ENCODE results near the gene P2RY8.

P2RY8 gene

GRCh38 chrX:1477229-1477628 is 59.8 kb downstream of the P2RY8 start:
- TF ChIP-seq SIN3A (IDR thresholded peaks at IDR 0.05; ENCODE audit: borderline replicate concordance, insufficient read depth, low read length): no peak
- TF ChIP-seq TAF1 (IDR thresholded peaks at IDR 0.05; ENCODE audit: borderline replicate concordance, insufficient read depth, low read length): no peak
- TF ChIP-seq FOXP2 (optimal IDR thresholded peaks at IDR 0.05; ENCODE audit: borderline replicate concordance, extremely low read depth, extremely low read length, insufficient read depth): no peak
- TF ChIP-seq REST (IDR thresholded peaks at IDR 0.05; ENCODE audit: insufficient read depth in 1 of 2, low read depth in 2 of 2, low read length in 2 of 2): no peak
- no peak for TF ChIP-seq POLR2AphosphoS5 (IDR thresholded peaks at IDR 0.05; ENCODE audit: low read depth, low read length)

DNA sequence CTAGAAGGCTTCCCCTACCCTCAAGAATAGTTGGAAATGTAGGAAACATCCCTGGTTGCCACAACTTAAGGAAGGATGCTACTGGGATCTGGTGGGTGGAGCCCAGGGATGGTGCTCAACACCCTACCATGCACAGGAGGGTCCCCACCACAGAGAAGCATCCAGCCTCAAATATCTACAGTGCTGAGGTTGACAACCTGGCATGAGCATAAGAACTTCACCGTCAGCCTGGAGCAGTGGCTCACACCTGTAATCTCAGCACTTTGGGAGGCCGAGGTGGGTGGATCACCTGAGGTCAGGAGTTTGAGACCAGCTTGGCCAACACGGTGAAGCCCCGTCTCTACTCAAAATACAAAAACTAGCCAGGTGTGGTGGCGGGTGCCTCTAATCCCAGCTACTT is 60.3 kb downstream of the P2RY8 start:
- no peak for TF ChIP-seq FOXP2 (optimal IDR thresholded peaks at IDR 0.05; ENCODE audit: borderline replicate concordance, extremely low read depth, extremely low read length, insufficient read depth)
- no peak for TF ChIP-seq REST (IDR thresholded peaks at IDR 0.05; ENCODE audit: insufficient read depth in 1 of 2, low read depth in 2 of 2, low read length in 2 of 2)
- no peak for TF ChIP-seq POLR2AphosphoS5 (IDR thresholded peaks at IDR 0.05; ENCODE audit: low read depth, low read length)
- TF ChIP-seq TAF1 (IDR thresholded peaks at IDR 0.05; ENCODE audit: borderline replicate concordance, insufficient read depth, low read length): no peak
- no peak for TF ChIP-seq SIN3A (IDR thresholded peaks at IDR 0.05; ENCODE audit: borderline replicate concordance, insufficient read depth, low read length)

- TF ChIP-seq TAF1 (IDR thresholded peaks at IDR 0.05; ENCODE audit: borderline replicate concordance, insufficient read depth, low read length) (no peak), REST (IDR thresholded peaks at IDR 0.05; ENCODE audit: insufficient read depth in 1 of 2, low read depth in 2 of 2, low read length in 2 of 2) (no peak)
Observed at GRCh38 chrX:1475881-1476280, 61.1 kb downstream of the P2RY8 start.

DNA sequence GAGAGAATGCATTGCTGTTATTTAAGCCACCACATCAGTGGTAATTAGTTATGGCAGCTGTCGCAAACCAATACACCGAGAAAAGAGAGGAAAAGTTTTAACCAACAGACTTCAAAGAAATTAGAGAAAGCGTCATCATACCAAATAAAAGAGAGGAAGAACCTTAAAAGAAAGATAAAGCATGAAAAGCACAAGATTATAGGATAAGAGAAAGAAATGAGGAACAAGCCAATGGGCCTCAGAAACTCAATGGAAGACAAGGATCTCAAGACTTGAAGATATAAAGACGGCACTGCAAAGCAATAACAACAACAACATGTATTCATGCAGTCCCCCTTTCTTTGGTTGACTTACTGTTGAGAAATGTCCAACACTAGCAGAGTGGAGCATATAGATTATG is 61.5 kb downstream of the P2RY8 start:
- TF ChIP-seq TAF1 (IDR thresholded peaks at IDR 0.05; ENCODE audit: borderline replicate concordance, insufficient read depth, low read length) (no peak), POLR2AphosphoS5 (IDR thresholded peaks at IDR 0.05; ENCODE audit: low read depth, low read length) (no peak), SIN3A (IDR thresholded peaks at IDR 0.05; ENCODE audit: borderline replicate concordance, insufficient read depth, low read length) (no peak), REST (IDR thresholded peaks at IDR 0.05; ENCODE audit: insufficient read depth in 1 of 2, low read depth in 2 of 2, low read length in 2 of 2) (no peak), FOXP2 (optimal IDR thresholded peaks at IDR 0.05; ENCODE audit: borderline replicate concordance, extremely low read depth, extremely low read length, insufficient read depth) (no peak)

DNA sequence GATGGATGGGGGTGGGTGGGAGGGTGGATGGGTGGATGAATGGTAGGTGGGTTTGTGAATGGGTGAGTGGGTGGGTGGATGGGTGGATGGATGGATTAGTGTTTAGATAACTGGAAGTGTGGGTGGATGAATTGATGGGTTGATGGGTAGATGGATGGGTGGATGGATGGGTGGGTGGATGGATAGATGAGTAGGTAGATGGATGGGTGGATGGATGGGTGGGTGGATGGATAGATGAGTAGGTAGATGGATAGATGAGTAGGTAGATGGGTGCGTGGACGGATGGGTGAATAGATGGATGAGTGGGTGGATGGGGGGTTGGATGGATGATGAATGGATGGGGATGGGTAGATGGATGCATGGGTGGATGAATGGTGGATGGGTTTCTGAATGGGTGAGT is 64.0 kb downstream of the P2RY8 start:
- TF ChIP-seq REST (IDR thresholded peaks at IDR 0.05; ENCODE audit: insufficient read depth in 1 of 2, low read depth in 2 of 2, low read length in 2 of 2): no peak
- no peak for TF ChIP-seq FOXP2 (optimal IDR thresholded peaks at IDR 0.05; ENCODE audit: borderline replicate concordance, extremely low read depth, extremely low read length, insufficient read depth)
- TF ChIP-seq SIN3A (IDR thresholded peaks at IDR 0.05; ENCODE audit: borderline replicate concordance, insufficient read depth, low read length): no peak
- no peak for TF ChIP-seq POLR2AphosphoS5 (IDR thresholded peaks at IDR 0.05; ENCODE audit: low read depth, low read length)
- no peak for TF ChIP-seq TAF1 (IDR thresholded peaks at IDR 0.05; ENCODE audit: borderline replicate concordance, insufficient read depth, low read length)
